K562 (cell line): ENCODE results near the gene NHLH1. TPM values are rescaled to one million over a fixed set of nuclear protein-coding genes. Genes with fewer than 3 reads are reported as not detected.

ENCODE experiments used
- ARID2 ChIP-seq: fragments of 450-650 bp; IDR thresholded peaks from 2 replicates; pipeline ENCODE4 v1.6.1; 2017; ENCODE audit warnings: antibody characterized with exemption, mild to moderate bottlenecking
- BCLAF1 ChIP-seq, 2 experiments: fragments of 450-650 bp in 1 of 2; IDR thresholded peaks; 2 replicates each; pipeline ENCODE4 v1.6.1; 2011 to 2017; ENCODE audit warnings: low read depth in 2 of 2, antibody characterized with exemption in 1 of 2, borderline replicate concordance in 1 of 2, low read length in 1 of 2, mild to moderate bottlenecking in 1 of 2, mixed read lengths in 1 of 2; ENCODE audit not compliant: control insufficient read depth in 1 of 2
- CTCF ChIP-seq, 3 experiments: IDR thresholded peaks in 2 of 3; conservative IDR thresholded peaks in 1 of 3; 2 replicates each; pipeline ENCODE4 v1.5.1; 2011 to 2012; ENCODE audit warnings: low read length in 3 of 3, mild to moderate bottlenecking in 3 of 3, control low read depth in 2 of 3, improper control_type of control experiment in 1 of 3, inconsistent platforms in 1 of 3, low read depth in 1 of 3, mixed read lengths in 1 of 3, moderate library complexity in 1 of 3; ENCODE audit not compliant: insufficient read depth in 2 of 3
- HDAC1 ChIP-seq, 2 experiments: fragments of 450-650 bp; IDR thresholded peaks; 2 replicates each; pipeline ENCODE4 v1.6.1; 2016 to 2017; ENCODE audit warnings: inconsistent platforms in 1 of 2, mild to moderate bottlenecking in 1 of 2, moderate library complexity in 1 of 2
- HNRNPK ChIP-seq: fragments of 200-400 bp; formaldehyde crosslinking; IDR thresholded peaks from one replicate; pipeline ENCODE4 v1.6.1; 2018; ENCODE audit warnings: mild to moderate bottlenecking, low read depth, low read length; ENCODE audit not compliant: poor library complexity, severe bottlenecking
- HNRNPL ChIP-seq: fragments of 200-400 bp; formaldehyde crosslinking; IDR thresholded peaks from 2 replicates; pipeline ENCODE4 v1.6.1; 2017; ENCODE audit warnings: low read depth, mild to moderate bottlenecking, low read length
- IRF2 ChIP-seq: sonication (generic); formaldehyde crosslinking; IDR thresholded peaks from 2 replicates; pipeline ENCODE4 v1.8.1; 2022; ENCODE audit warnings: mild to moderate bottlenecking, missing genetic modification reagents
- MTA3 ChIP-seq: fragments of 450-650 bp; formaldehyde crosslinking; IDR thresholded peaks from 2 replicates; pipeline ENCODE4 v1.6.1; 2017; ENCODE audit warnings: mild to moderate bottlenecking, borderline replicate concordance
- NR2C1 ChIP-seq, 2 experiments: fragments of 450-650 bp; IDR thresholded peaks; 2 replicates each; pipeline ENCODE4 v1.6.1; 2017; ENCODE audit warnings: mild to moderate bottlenecking in 2 of 2, antibody characterized with exemption in 1 of 2, inconsistent platforms in 1 of 2, missing compliant biosample characterization in 1 of 2, missing genetic modification characterization in 1 of 2
- PRDM10 ChIP-seq: fragments of 450-650 bp; IDR thresholded peaks from 2 replicates; pipeline ENCODE4 v1.6.1; 2018; ENCODE audit not compliant: partially characterized antibody
- RB1 ChIP-seq: fragments of 450-650 bp; IDR thresholded peaks from 2 replicates; pipeline ENCODE4 v1.6.1; 2017; ENCODE audit warnings: low read depth, mild to moderate bottlenecking
- RBM17 ChIP-seq: fragments of 200-400 bp; formaldehyde crosslinking; IDR thresholded peaks from 2 replicates; pipeline ENCODE4 v1.6.1; 2017; ENCODE audit warnings: low read depth, mild to moderate bottlenecking, low read length, borderline replicate concordance
- SPI1 ChIP-seq: IDR thresholded peaks from 2 replicates; pipeline ENCODE4 v1.6.1; 2011; ENCODE audit warnings: low read depth, low read length, control low read depth, borderline replicate concordance
- ZBTB17 ChIP-seq: fragments of 450-650 bp; formaldehyde crosslinking; IDR thresholded peaks from 2 replicates; pipeline ENCODE4 v1.4.0; 2020; ENCODE audit warnings: mild to moderate bottlenecking
- ZNF232 ChIP-seq: sonication (generic); formaldehyde crosslinking; IDR thresholded peaks from 2 replicates; pipeline ENCODE4 v1.8.0; 2022; ENCODE audit warnings: mild to moderate bottlenecking, missing genetic modification reagents
- polyA plus RNA-seq, 8 experiments: library from polyadenylated mRNA; depleted of rRNA in 4 of 8; stranded (reverse) in 5 of 8; unstranded in 3 of 8; fragments of >200 nt; fragmentation: Nextera tagmentation in 2 of 8; fragmentation: Illumina TruSeq in 1 of 8; extraction: Ambion mirVana in 2 of 8; extraction: Trizol in 1 of 8; gene quantifications; 2 replicates each; pipeline versions ENCODE4 v1.2.1 to v1.2.3, GENCODE V29; 2011 to 2014; ENCODE audit warnings: inconsistent platforms in 1 of 8, missing spikeins in 1 of 8
- total RNA-seq, 7 experiments: library from RNA; depleted of rRNA in 6 of 7; stranded (reverse); fragments of >200 nt in 6 of 7; fragmentation: Illumina TruSeq in 2 of 7; extraction: Trizol in 2 of 7; gene quantifications; 2 replicates each; pipeline versions ENCODE4 v1.2.1 to v1.2.3, GENCODE V29; 2011 to 2021; ENCODE audit warnings: low replicate concordance in 1 of 7

The NHLH1 gene
- total and polyA plus RNA-seq, 9 of the 15 experiments (the other 6 are each of a cell fraction or from before 2014, with no cell fraction given): 0.09 to 1.3 (median 0.35) TPM; not detected in 1

GRCh38 chr1:160376525-160377131, 9.8 kb downstream of the NHLH1 start (continued):
- TF ChIP-seq CTCF (IDR thresholded peaks at IDR 0.05 in 2 of 3, conservative IDR thresholded peaks at IDR 0.05 in 1 of 3; ENCODE audit: insufficient read depth in 2 of 3, low read depth in 1 of 3, low read length in 3 of 3): peak; percentile 89 to 98 (median 94)
- no peak for TF ChIP-seq HDAC1 (IDR thresholded peaks at IDR 0.05)
- no peak for TF ChIP-seq RBM17
- no peak for TF ChIP-seq ZBTB17
- no peak for TF ChIP-seq IRF2 (CRISPR knock-in tag)
- TF ChIP-seq ARID2: peak; percentile 92
- no peak for TF ChIP-seq MTA3
- no peak for TF ChIP-seq NR2C1 (IDR thresholded peaks at IDR 0.05)
- TF ChIP-seq NR2C1 (tag; IDR thresholded peaks at IDR 0.05): no peak
- no peak for TF ChIP-seq HNRNPK
- 0 out of 2 replicates have a peak, but pooled peaks have one; percentile 34 for TF ChIP-seq SPI1
- TF ChIP-seq BCLAF1 (IDR thresholded peaks at IDR 0.05; ENCODE audit: borderline replicate concordance in 1 of 2, control insufficient read depth in 1 of 2, low read depth in 2 of 2, low read length in 1 of 2): no peak
- TF ChIP-seq HNRNPL: no peak
- TF ChIP-seq RB1: peak; percentile 77; the same call in 1 of the 2 replicates
- TF ChIP-seq PRDM10: peak; percentile 20
- TF ChIP-seq ZNF232 (CRISPR knock-in tag): no peak
